NCI-H69 (cell line): ENCODE results near the gene HDLBP.
"Not testable (repeated sequence)": the region's sequence is repeated elsewhere in the genome, so short reads cannot be mapped to it uniquely, and the experiment has no call there.

Experiments used
- DNase-seq: peaks from one replicate; lab custom pipeline; 2025; lab: John Stamatoyannopoulos, UW

HDLBP gene

DNA sequence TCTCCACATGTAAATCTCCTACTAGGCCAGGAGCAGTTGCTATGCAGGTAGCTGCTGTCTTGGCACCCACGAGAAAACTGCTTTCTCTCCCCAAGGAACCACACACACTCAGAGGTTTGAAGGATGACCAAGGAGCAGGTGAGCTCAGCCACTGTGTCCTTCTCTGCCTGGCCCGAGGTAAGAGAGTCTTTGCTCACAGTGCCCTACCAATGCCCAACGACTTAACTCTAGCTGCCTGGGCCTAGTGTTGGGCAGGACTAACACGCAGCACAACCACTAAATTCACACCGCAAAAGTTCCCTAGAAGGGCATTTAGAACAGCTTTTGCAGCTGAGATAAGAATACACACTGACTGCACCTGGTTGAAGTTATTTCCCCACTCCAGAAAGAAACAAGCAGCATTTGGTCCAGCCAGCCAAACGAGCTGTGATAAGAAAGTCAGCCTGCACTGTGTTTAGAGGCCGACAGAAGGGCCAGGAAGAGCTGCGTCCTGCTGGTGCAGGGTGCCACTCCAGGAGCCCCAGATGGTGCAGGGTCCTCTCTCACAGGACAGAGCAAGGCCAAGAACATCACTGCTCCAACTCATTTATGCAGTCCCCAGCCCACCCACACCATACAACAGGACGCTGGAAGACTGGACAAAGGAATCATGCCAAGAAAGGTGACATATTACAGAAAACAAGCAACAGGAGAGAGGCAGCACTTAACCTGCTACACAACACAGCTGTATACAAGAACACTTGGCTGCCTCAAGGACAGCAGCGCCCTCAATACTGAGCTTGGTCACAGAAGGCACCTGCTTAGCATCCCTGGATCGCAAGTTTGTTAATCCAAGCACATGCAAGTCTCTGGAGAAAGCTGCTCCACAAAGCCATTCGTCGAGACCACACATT lies 12.5 kb downstream of the HDLBP start:
- no peak for DNase-seq

GRCh38 chr2:241302083-241302482 lies 13.4 kb downstream of the HDLBP start:
- no peak for DNase-seq

DNA sequence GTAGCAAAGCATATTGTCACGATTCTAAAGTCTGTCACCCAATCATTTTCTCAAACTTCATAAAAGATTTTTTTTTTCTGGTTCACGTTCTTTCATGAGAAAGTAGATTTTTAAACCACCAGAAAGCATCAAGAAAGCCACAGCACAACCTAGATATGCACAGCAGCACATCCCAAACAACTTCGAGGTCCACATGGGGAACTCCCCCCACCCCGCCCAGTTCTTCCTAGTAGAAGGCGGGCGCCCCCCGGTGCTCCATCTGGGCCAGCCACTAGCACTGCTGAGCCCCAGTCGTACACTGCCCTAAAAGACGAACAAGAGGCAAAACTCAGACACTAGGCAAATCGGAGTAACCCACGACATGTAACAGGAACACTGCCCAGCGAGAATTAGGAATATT lies 15.5 kb downstream of the HDLBP start:
- no peak for DNase-seq

- DNase-seq: no peak
Observed at GRCh38 chr2:241298673-241299072, 16.8 kb downstream of the HDLBP start.

- no peak for DNase-seq
Observed at GRCh38 chr2:241296767-241297166, 18.7 kb downstream of the HDLBP start.

DNA sequence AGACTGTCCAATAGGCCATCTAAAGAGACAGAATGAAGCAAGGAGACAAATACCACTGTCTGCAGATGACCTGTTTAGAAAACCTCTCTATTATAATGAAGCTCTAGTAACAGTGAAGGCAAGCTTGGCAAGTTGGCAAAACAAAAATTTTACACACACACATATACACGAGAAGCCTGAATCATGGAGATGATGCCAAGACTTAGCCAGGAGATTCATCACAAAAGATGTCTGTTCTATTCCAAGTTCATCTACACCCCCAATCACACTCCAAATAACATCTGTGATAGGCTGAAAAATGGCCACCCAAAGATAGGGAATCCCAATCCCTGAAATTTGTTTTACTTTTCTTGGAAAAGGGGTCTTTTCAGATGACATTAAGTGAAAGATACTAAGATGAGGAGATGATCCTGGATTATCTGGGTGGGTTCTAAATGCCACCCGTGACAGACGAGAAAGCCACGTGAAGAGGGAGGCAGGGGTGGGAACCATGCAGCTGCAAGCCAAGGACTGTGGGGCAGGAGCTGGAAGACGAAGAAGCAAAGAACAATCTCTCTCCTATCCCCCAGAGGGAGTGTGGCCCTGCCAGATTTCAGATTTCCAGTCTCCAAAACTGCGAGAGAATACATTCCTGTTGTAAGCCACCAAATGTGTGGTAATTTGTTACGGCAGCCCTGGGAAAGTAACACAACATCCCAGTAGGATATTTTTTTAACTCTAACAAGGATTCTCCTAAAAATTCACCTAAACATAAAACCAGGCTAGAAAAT lies 20.0 kb downstream of the HDLBP start:
- DNase-seq: no peak

- DNase-seq: not testable (repeated sequence)
Observed at GRCh38 chr2:241293378-241293797, 22.1 kb downstream of the HDLBP start.

DNA sequence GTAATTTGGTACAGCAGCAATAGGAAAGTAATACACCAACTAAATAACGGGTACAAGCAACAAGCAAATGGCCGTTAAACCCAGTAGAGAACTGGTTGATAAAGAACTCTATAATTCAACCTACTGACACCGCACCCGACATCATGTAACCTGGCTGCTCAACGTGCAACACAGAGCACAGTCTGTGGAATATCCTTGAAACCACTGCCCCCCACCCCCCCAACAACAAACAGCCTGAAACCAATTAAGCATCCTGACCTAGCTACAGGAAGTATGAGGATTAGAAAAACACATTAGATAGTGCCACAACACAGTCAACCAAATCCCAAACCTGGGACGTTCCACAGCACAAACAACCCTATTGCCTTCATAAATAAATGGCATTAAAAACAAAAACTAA lies 23.5 kb downstream of the HDLBP start:
- DNase-seq: no peak

DNA sequence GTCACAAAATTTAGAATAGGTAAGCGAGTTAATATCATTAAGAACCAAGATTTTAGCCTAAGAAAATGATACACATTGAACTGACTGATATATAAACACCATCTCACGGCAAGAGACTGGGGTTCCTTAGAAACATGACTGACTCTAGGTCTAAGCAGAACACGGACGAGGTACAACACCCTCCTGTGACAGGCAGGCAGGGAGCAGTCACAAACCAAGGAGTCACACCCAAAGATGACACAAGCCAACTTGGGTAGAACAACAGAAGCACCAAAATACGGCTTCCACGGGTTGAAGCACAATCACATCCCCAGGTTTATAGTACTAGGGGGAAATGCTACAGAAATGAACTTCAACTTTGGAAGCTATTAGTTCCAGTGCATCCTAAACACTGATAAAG lies 24.3 kb downstream of the HDLBP start:
- DNase-seq: no peak

- no peak for DNase-seq
Observed at GRCh38 chr2:241289597-241289996, 25.9 kb downstream of the HDLBP start.

- DNase-seq: no peak
Observed at GRCh38 chr2:241289053-241289452, 26.4 kb downstream of the HDLBP start.

DNA sequence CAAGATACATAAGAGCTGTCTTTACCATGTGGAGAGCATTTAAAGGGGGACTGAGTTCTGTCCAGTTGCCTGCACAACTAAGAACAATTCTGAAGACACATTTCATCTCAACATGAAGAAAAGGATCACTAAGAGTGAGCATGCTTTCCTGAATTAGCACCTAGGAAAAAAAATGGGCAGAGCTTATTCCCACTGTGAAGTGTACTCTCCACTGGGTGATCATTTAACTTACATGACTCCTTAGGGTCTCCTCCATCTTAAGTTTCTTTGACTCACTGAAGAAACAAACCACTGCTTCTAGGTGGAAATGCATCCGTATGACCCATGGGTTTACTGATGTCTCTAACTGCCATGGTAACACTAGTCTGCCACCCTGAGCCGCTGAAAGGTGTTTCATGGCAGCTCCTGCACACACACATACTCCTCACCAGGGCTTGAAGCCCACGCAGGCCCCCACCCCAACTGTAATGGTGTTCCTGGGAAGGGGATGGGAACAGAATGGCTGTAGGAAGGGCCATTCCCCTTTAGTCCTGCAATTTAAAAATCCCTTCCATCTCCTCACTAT lies 27.1 kb downstream of the HDLBP start:
- DNase-seq: no peak

- peak; percentile 8 for DNase-seq
Observed at GRCh38 chr2:241286348-241287090, 29.0 kb downstream of the HDLBP start.

GRCh38 chr2:241285596-241285995 lies 29.9 kb downstream of the HDLBP start:
- DNase-seq: no peak

DNA sequence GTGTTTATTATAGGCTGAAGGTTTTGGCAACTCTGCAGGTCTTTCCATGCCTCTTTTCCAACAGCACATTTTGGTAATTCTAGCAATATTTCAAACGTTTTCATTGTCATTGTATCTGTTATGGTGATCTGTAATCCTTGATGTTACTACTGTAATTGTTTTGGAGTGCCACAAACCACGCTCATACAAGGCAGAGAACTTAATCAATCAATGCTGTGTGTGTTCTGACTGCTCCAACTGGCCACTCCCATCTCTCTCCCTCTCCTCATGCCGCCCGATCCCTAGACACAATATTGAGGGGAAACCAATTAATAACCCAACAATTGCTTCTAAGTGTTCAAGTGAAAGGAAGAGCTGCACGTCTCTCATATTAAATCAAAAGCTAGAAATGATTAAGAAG lies 32.9 kb downstream of the HDLBP start:
- DNase-seq: no peak

GRCh38 chr2:241280291-241280690 lies 35.2 kb downstream of the HDLBP start:
- DNase-seq: no peak

- no peak for DNase-seq
Observed at GRCh38 chr2:241279828-241280227, 35.6 kb downstream of the HDLBP start.

GRCh38 chr2:241279413-241279812 lies 36.1 kb downstream of the HDLBP start:
- DNase-seq: peak; percentile 2

DNA sequence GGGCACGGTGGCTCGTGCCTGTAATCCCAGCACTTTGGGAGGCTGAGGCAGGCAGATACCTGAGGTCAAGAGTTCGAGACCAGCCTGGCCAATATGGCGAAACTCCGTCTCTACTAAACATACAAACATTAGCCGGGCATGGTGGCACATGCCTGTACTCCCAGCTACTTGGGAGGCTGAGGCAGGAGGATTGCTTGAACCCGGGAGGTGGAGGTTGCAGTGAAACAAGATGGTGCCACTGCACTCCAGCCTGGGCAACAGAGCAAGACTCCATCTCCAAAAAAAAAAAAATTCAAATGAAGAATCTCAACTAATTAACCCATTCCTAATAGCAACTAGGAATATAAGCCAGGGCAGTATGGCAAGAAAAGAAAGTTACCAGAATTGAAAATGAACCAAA lies 37.2 kb downstream of the HDLBP start:
- not testable (repeated sequence) for DNase-seq

DNA sequence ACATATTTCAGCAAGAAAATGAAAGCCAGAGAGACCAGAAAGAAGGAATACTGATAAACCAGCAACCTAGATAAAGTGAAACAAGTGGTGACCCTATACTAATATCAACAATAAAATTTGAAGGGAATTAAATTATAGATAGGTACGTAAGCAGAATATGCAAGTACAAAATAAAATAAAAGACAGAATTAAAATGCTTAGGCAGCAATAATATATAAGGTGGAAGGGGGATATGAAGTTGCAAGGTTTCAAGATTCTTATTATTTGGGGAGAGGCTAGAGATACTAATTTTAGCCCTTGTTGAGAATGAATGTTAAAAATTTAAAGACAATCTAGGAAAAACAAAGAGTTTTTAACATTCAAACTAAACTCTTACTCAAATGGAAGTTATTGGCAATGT lies 39.6 kb downstream of the HDLBP start:
- no peak for DNase-seq

DNA sequence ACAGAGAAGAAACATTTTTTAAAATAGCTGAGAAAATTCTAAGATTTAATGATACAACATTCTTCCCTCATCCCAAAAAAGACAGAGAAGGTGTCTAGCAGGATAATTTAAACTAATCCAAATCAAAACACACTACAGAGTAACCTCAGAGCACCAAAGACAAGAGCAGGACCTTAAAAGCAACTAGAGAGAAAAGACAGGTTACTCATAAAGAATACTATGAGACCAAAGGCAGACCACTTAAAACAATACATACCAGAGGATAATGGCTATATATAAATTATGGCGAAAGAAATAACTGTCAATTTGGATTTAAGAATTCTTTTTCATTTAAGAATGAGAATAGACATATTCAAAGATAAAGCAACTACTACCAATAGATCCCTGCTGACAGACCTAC lies 40.0 kb downstream of the HDLBP start:
- DNase-seq: no peak

GRCh38 chr2:241274127-241274526 lies 41.3 kb downstream of the HDLBP start:
- DNase-seq: no peak
